CD8-positive, alpha-beta memory T cell (primary cell): Measurements from ENCODE around the gene XBP1. TPM values are rescaled to one million over a fixed set of nuclear protein-coding genes. Genes with fewer than 3 reads are reported as not detected.
"Not testable (repeated sequence)": the region's sequence is repeated elsewhere in the genome, so short reads cannot be mapped to it uniquely, and the experiment has no call there.

ENCODE experiments used
- CTCF ChIA-PET: fragments of 350-600 bp; sonication (Branson Sonifier 250); formaldehyde crosslinking; loops from one replicate; lab custom pipeline; 2021; ENCODE audit warnings: antibody characterized with exemption; lab: Charles Lee
- POLR2A ChIA-PET: fragments of 350-600 bp; sonication (Branson Sonifier 250); formaldehyde crosslinking; loops from one replicate; lab custom pipeline; 2021; ENCODE audit warnings: antibody characterized with exemption; lab: Charles Lee
- DNase-seq, 5 donors: peaks; one replicate each; pipeline versions ENCODE4 v3.0.0 to v3.0.0-alpha.2; 2020 to 2022; ENCODE audit warnings: mixed read lengths in 1 of 5
- H3K27ac ChIP-seq: one replicate; pipeline ENCODE4 v1.7.0; 2013; ENCODE audit warnings: low read depth, mild to moderate bottlenecking, low read length, moderate library complexity
- H3K27me3 ChIP-seq: 2 replicates; pipeline ENCODE4 v1.7.0; 2013; ENCODE audit warnings: low read length, mild to moderate bottlenecking; ENCODE audit not compliant: insufficient read depth, poor library complexity, severe bottlenecking
- H3K36me3 ChIP-seq: 2 replicates; pipeline ENCODE4 v1.7.0; 2013; ENCODE audit warnings: mild to moderate bottlenecking, low read length, moderate library complexity; ENCODE audit not compliant: insufficient read depth
- H3K4me1 ChIP-seq: 2 replicates; pipeline ENCODE4 v1.7.0; 2013; ENCODE audit warnings: mild to moderate bottlenecking, low read length, moderate library complexity; ENCODE audit not compliant: insufficient read depth
- H3K4me3 ChIP-seq: 2 replicates; pipeline ENCODE4 v1.7.0; 2013; ENCODE audit warnings: mild to moderate bottlenecking, low read length
- H3K9me3 ChIP-seq: 2 replicates; pipeline ENCODE4 v1.7.0; 2013; ENCODE audit warnings: mild to moderate bottlenecking, low read length
- H3K27ac Mint-ChIP-seq, 8 donors: one replicate each; pipeline ENCODE4 v1.8.0; 2020 to 2021; ENCODE audit warnings: mixed read lengths in 8 of 8, mild to moderate bottlenecking in 6 of 8, inconsistent platforms in 3 of 8, moderate library complexity in 3 of 8
- H3K27me3 Mint-ChIP-seq, 2 donors: one replicate each; pipeline ENCODE4 v1.8.0; 2020 to 2021; ENCODE audit warnings: mixed read lengths in 2 of 2, mild to moderate bottlenecking in 1 of 2, moderate library complexity in 1 of 2
- H3K36me3 Mint-ChIP-seq, 3 donors: one replicate each; pipeline ENCODE4 v1.8.0; 2020 to 2021; ENCODE audit warnings: mixed read lengths in 3 of 3, inconsistent platforms in 1 of 3, mild to moderate bottlenecking in 1 of 3
- H3K4me1 Mint-ChIP-seq, 3 donors: one replicate each; pipeline ENCODE4 v1.8.0; 2020 to 2021; ENCODE audit warnings: mixed read lengths in 3 of 3, inconsistent platforms in 1 of 3, mild to moderate bottlenecking in 1 of 3
- H3K4me3 Mint-ChIP-seq, 7 donors: one replicate each; pipeline ENCODE4 v1.8.0; 2020 to 2021; ENCODE audit warnings: mixed read lengths in 7 of 7, mild to moderate bottlenecking in 6 of 7, moderate library complexity in 4 of 7, inconsistent platforms in 2 of 7
- H3K9me3 Mint-ChIP-seq, 5 donors: one replicate each; pipeline ENCODE4 v1.8.0; 2020 to 2022; ENCODE audit warnings: mixed read lengths in 5 of 5, mild to moderate bottlenecking in 3 of 5, moderate library complexity in 2 of 5, inconsistent platforms in 1 of 5
- polyA plus RNA-seq: library from polyadenylated mRNA; unstranded; fragments of 300-500 nt; fragmentation: Illumina TruSeq; gene quantifications from one replicate; pipeline ENCODE4 v1.2.3, GENCODE V29; 2021
- total RNA-seq, 2 experiments: library from RNA; stranded (reverse); gene quantifications; one replicate each; pipeline ENCODE4 v1.2.3, GENCODE V29; 2021

XBP1 gene
- total and polyA plus RNA-seq, 3 experiments from 2014 or later: 67.3 to 395 (median 71.4) TPM

DNA sequence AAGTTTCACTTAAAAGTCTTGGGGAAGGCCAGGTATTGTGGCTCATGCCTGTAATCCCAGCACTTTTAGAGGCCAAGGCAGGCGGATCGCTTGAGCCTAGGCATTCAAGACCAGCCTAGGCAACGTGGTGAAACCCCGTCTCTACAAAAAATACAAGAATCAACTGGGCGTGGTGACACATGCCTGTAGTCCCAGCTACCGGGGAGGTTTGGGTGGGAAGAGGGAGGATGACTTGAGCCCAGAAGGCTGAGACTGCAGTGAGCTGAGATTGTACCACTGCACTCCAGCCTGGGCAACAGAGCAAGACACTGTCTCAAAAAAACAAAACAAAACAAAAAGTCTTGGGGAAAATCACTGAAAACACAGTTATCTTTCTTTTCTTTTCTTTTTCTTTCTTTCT is 15.4 kb upstream of the XBP1 start:
- peaks cover 0 to 1% of the 10 kb centered on the region in 2 donors for H3K27me3 Mint-ChIP-seq
- no peak overlapping the region for H3K4me3 ChIP-seq
- no peak for DNase-seq
- ChIA-PET POLR2A (no interaction called here), CTCF (interaction anchor here (3.7 kb wide), 1 partner anchor 14 kb away, joined by 16 read pairs; no protein-coding TSS in a partner anchor)
- peaks cover 67 to 80% (median 76%) of the 10 kb centered on the region in 3 donors for H3K4me1 Mint-ChIP-seq
- H3K9me3 ChIP-seq: no peaks in the 10 kb centered on the region
- H3K9me3 Mint-ChIP-seq: no peaks in the 10 kb centered on the region
- H3K27me3 ChIP-seq: no peaks in the 10 kb centered on the region
- peaks cover 80% of the 10 kb centered on the region for H3K4me1 ChIP-seq
- peaks cover 4 to 18% (median 10%) of the 10 kb centered on the region in 3 donors for H3K36me3 Mint-ChIP-seq
- no peak overlapping the region for H3K4me3 Mint-ChIP-seq
- no peaks in the 10 kb centered on the region for H3K36me3 ChIP-seq
- H3K27ac Mint-ChIP-seq: peak overlapping the region in 3 of 8 donors; percentile 37 to 58 (median 52)
- H3K27ac ChIP-seq: no peak overlapping the region

DNA sequence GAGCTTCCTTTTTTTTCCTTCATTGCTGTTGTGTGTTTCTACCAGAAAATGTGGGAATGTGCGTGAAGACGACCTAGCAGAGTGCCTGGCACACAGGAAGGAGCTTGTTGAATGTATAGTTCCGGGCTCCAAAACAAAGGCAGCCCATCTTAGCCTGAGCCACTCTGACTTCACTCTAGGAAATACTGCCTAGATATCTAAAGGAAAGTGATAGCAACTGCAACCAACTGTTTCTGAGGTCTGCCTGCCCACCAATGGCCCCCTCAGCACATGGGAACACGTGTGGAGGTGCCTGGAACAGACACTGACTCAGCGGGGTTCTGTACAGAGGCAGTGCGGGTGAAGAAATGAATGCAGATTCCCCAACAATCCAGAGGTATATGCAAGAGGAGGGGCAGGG is 14.7 kb upstream of the XBP1 start:
- Mint-ChIP-seq H3K36me3 (peaks cover 4 to 18% (median 10%) of the 10 kb centered on the region in 3 donors), H3K27me3 (peaks cover 0 to 1% of the 10 kb centered on the region in 2 donors), H3K9me3 (no peaks in the 10 kb centered on the region), H3K27ac (peak overlapping the region in 6 of 8 donors; percentile 36 to 97 (median 70)), H3K4me1 (peaks cover 71 to 86% (median 83%) of the 10 kb centered on the region in 3 donors), H3K4me3 (no peak overlapping the region)
- no peaks in the 10 kb centered on the region for H3K36me3 ChIP-seq
- ChIA-PET CTCF (interaction anchor here (1.0 to 3.7 kb wide), 2 partner anchors 15 to 16 kb away, joined by 3 to 16 read pairs; no protein-coding TSS in a partner anchor), POLR2A (no interaction called here)
- H3K9me3 ChIP-seq: no peaks in the 10 kb centered on the region
- no peak overlapping the region for H3K4me3 ChIP-seq
- no peak overlapping the region for H3K27ac ChIP-seq
- peaks cover 86% of the 10 kb centered on the region for H3K4me1 ChIP-seq
- no peaks in the 10 kb centered on the region for H3K27me3 ChIP-seq
- no peak for DNase-seq

DNA sequence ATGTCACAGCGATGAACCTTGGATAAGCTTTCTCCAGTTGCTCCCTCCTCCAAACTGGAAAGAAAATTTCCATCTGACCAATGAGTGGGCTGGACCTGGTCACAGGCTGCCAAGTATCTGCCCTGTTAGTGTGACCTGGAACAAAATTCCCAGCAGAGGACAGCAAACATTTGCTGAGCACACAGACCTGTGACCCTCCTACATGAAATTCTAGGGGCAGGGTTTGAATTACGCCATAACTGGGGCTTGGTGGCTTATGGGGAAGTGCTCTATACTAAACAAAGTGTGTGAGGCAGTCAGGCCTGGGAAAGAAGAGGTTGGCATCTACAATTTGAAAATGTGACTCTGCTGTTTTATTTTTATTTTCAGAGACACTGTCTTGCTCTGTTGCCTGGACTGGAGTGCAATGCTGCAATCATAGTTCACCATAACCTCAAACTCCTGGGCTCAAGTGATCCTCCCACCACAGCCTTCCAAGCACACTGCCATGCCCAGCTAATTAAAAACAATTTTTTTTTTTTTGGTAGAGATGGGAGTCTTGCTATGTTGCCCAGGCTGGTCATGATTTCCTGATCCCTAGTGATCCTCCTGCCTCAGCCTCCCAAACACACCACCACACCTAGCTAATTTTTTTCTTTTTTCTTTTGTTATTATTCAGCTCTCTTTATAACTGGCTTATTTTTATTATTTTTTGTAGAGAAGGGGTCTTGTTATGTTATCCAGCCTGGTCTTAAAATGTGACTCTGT is 13.6 kb upstream of the XBP1 start:
- Mint-ChIP-seq H3K4me3 (peak overlapping the region in 4 of 7 donors; percentile 32 to 54 (median 48)), H3K27ac (peak overlapping the region in 7 of 8 donors; percentile 54 to 97 (median 70)), H3K36me3 (peaks cover 6 to 22% (median 13%) of the 10 kb centered on the region in 3 donors), H3K27me3 (no peaks in the 10 kb centered on the region), H3K9me3 (no peaks in the 10 kb centered on the region), H3K4me1 (peaks cover 74 to 88% (median 86%) of the 10 kb centered on the region in 3 donors)
- no peak for DNase-seq
- H3K4me3 ChIP-seq: no peak overlapping the region
- ChIA-PET POLR2A (no interaction called here), CTCF (interaction anchor here (3.0 to 3.7 kb wide), 2 partner anchors 16 to 213 kb away, joined by 11 to 16 read pairs; no protein-coding TSS in a partner anchor)
- no peaks in the 10 kb centered on the region for H3K27me3 ChIP-seq
- no peak overlapping the region for H3K27ac ChIP-seq
- H3K9me3 ChIP-seq: no peaks in the 10 kb centered on the region
- peaks cover 86% of the 10 kb centered on the region for H3K4me1 ChIP-seq
- no peaks in the 10 kb centered on the region for H3K36me3 ChIP-seq

DNA sequence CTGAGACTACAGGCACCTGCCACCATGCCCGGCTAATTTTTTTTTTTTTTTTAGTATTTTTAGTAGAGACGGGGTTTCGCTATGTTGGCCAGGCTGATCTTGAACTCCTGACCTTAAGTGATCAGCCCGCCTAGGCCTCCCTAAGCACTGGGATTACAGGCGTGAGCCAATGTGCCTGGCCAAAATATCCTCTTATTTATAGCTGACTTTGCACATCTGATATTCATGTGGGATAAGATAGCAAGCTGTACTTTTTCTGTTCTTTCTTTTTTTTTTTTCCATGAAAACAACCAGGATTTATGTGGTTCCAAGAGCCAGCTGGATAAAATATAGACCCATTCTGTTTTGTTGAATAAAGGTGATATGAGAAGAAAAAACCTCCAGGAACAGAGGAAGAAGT is 12.1 kb upstream of the XBP1 start:
- ChIA-PET CTCF (interaction anchor here (0.6 to 3.0 kb wide), 9 partner anchors 8 to 274 kb away, joined by 3 to 11 read pairs (median 3); partner anchors contain the start of gene XBP1), POLR2A (interaction anchor here (1.7 to 2.3 kb wide), 3 partner anchors 10 to 15 kb away, joined by 5 to 41 read pairs (median 6); partner anchors contain the start of gene XBP1)
- Histone ChIP-seq H3K4me1 (peaks cover 79% of the 10 kb centered on the region), H3K4me3 (no peak overlapping the region), H3K27ac (no peak overlapping the region), H3K27me3 (no peaks in the 10 kb centered on the region), H3K9me3 (no peaks in the 10 kb centered on the region), H3K36me3 (no peaks in the 10 kb centered on the region)
- H3K27me3 Mint-ChIP-seq: no peaks in the 10 kb centered on the region
- H3K36me3 Mint-ChIP-seq: peaks cover 6 to 27% (median 14%) of the 10 kb centered on the region in 3 donors
- DNase-seq: no peak
- H3K4me1 Mint-ChIP-seq: peaks cover 68 to 85% (median 82%) of the 10 kb centered on the region in 3 donors
- peak overlapping the region; percentile 73 to 97 (median 93) for H3K27ac Mint-ChIP-seq
- H3K4me3 Mint-ChIP-seq: peak overlapping the region; percentile 74 to 89 (median 88)
- H3K9me3 Mint-ChIP-seq: no peaks in the 10 kb centered on the region

DNA sequence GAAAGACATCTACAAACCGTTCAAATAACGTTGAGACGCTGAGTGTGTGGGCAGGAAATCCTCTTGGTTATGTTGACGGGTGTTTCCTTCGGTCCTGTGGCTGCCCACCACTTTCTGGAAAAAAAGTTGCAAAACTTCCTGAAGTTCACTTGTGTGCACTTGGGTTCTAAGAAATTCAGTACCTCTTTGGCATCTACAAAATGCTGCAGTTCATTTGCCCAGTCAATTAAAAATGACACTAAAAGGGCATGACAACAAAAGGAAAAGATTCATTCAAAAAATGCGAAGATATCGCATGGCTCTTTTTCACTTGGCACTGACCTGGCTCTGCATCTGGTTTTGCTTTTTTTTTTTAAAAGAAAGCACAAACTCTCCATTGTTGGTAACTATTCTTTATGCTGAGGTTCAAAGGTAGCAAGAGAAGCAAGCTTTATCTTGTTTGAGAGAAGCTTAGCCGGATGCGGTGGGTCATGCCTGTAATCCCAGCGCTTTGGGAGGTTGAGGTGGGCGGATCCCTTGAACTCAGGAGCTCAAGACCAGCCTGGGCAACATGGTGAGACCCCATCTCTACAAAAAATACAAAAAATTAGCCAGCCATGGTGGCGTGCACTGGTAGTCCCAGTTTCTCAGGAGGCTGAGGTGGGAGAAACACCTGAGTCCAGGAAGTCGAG is 10.6 kb upstream of the XBP1 start:
- no peaks in the 10 kb centered on the region for H3K27me3 ChIP-seq
- H3K4me3 Mint-ChIP-seq: peak overlapping the region; percentile 74 to 89 (median 88)
- ChIA-PET POLR2A (interaction anchor here (0.6 to 2.3 kb wide), 5 partner anchors 8 to 936 kb away, joined by 4 to 41 read pairs (median 6); partner anchors contain the start of gene XBP1), CTCF (interaction anchor here (1.0 to 3.0 kb wide), 7 partner anchors 8 to 210 kb away, joined by 3 to 11 read pairs (median 5); partner anchors contain the start of gene XBP1)
- peak overlapping the region; percentile 3 for H3K27ac ChIP-seq
- no peaks in the 10 kb centered on the region for H3K9me3 ChIP-seq
- no peaks in the 10 kb centered on the region for H3K27me3 Mint-ChIP-seq
- peaks cover 68 to 86% (median 81%) of the 10 kb centered on the region in 3 donors for H3K4me1 Mint-ChIP-seq
- peaks cover 74% of the 10 kb centered on the region for H3K4me1 ChIP-seq
- no peaks in the 10 kb centered on the region for H3K36me3 ChIP-seq
- H3K36me3 Mint-ChIP-seq: peaks cover 6 to 25% (median 14%) of the 10 kb centered on the region in 3 donors
- peak; percentile 16 to 68 (median 62) for DNase-seq
- H3K27ac Mint-ChIP-seq: peak overlapping the region; percentile 73 to 97 (median 92)
- H3K9me3 Mint-ChIP-seq: no peaks in the 10 kb centered on the region
- H3K4me3 ChIP-seq: peak overlapping the region; percentile 13

DNA sequence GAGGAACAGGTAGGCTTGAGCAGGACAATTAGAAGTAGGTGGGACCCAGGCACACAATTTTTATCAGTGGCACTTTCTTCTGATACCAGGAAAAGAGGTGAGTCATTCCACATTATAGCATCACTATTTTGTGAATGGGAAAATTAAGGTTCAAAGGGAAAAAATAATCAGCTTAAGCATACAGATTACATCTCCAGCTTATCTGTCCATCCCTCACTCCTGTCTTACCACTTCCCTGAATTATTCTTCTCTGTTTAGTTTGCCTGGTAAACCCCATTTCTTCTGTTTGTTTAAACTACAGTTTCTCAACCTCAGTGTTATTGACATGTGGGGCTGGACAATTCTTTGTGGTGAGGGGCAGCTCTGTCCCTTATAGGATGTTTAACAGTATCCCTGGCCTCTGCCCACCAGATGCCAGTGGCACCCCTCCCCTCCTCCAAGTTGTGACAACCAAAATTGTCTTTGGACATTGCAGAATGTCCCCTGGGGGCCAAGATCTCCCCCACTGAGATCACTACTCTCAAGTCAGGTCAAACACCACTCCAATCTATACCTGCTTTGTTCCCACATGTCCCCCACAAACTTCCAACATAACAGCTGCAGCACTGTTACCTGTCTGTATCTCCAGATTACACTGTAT is 8.5 kb upstream of the XBP1 start:
- H3K4me3 ChIP-seq: no peak overlapping the region
- H3K36me3 ChIP-seq: no peaks in the 10 kb centered on the region
- H3K9me3 ChIP-seq: no peaks in the 10 kb centered on the region
- peaks cover 3 to 15% (median 4%) of the 10 kb centered on the region in 3 donors for H3K36me3 Mint-ChIP-seq
- DNase-seq: no peak
- H3K27me3 ChIP-seq: no peaks in the 10 kb centered on the region
- H3K27ac ChIP-seq: no peak overlapping the region
- peak overlapping the region in 5 of 8 donors; percentile 42 to 86 (median 74) for H3K27ac Mint-ChIP-seq
- ChIA-PET POLR2A (interaction anchor here (0.6 to 2.2 kb wide), 2 partner anchors 9 to 76 kb away, joined by 3 to 8 read pairs; partner anchors contain the start of gene XBP1), CTCF (interaction anchor here (1.2 kb wide), 1 partner anchor 23 kb away, joined by 3 read pairs; no protein-coding TSS in a partner anchor)
- no peaks in the 10 kb centered on the region for H3K27me3 Mint-ChIP-seq
- H3K4me1 Mint-ChIP-seq: peaks cover 56 to 74% (median 69%) of the 10 kb centered on the region in 3 donors
- peaks cover 55% of the 10 kb centered on the region for H3K4me1 ChIP-seq
- no peaks in the 10 kb centered on the region for H3K9me3 Mint-ChIP-seq
- H3K4me3 Mint-ChIP-seq: peak overlapping the region in 4 of 7 donors; percentile 13 to 59 (median 42)

DNA sequence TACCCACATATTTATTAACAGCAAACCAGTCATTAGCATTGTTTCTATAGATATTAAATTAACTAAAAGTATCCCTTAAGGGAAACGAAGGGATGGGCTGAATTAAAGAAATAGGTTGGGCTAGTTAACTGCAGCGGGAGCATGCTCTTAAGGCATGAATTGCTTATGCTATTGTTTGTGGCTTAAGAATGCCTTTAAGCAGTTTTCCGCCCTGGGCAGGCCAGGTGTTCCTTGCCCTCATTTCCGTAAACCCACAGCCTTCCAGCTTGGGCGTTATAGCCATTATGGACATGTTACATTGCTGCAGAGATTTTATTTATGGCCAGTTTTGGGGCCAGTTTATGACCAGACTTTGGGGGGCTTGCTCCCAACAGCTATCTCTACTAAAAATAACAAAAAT is 5.1 kb upstream of the XBP1 start:
- H3K27me3 ChIP-seq, H3K9me3 ChIP-seq, H3K36me3 ChIP-seq, POLR2A ChIA-PET, H3K4me3 ChIP-seq, DNase-seq, CTCF ChIA-PET, H3K9me3 Mint-ChIP-seq, H3K27ac ChIP-seq, H3K27me3 Mint-ChIP-seq: not testable (repeated sequence)
- peaks cover 38% of the 10 kb centered on the region for H3K4me1 ChIP-seq
- H3K4me1 Mint-ChIP-seq: peaks cover 47 to 63% (median 57%) of the 10 kb centered on the region in 3 donors
- H3K27ac Mint-ChIP-seq: peak overlapping the region in 3 of 8 donors; percentile 46 to 77 (median 46)
- H3K36me3 Mint-ChIP-seq: peaks cover 3 to 19% (median 10%) of the 10 kb centered on the region in 3 donors
- H3K4me3 Mint-ChIP-seq: peak overlapping the region in 1 of 7 donors; percentile 22
